Large intestine (tissue), 3 donors: ENCODE measurements around the gene TCF7. TPM values are rescaled to one million over a fixed set of nuclear protein-coding genes. Genes with fewer than 3 reads are reported as not detected.

Experiments
- DNase-seq, 2 donors: peaks; one replicate each; pipeline versions ENCODE4 v3.0.0 to v3.0.0-alpha.2; 2013
- H3K27ac ChIP-seq: one replicate; pipeline ENCODE4 v1.5.1; 2013; ENCODE audit warnings: low read length
- H3K27me3 ChIP-seq: 2 replicates; pipeline ENCODE4 v1.6.1; 2013; ENCODE audit warnings: low read length; ENCODE audit not compliant: control insufficient read depth, insufficient read depth
- H3K36me3 ChIP-seq: 2 replicates; pipeline ENCODE4 v1.6.1; 2013; ENCODE audit warnings: low read length; ENCODE audit not compliant: control insufficient read depth, insufficient read depth
- H3K4me1 ChIP-seq: one replicate; pipeline ENCODE4 v1.6.1; 2013; ENCODE audit warnings: low read length; ENCODE audit not compliant: control insufficient read depth, insufficient read depth
- H3K4me3 ChIP-seq: one replicate; pipeline ENCODE4 v1.5.1; 2013; ENCODE audit warnings: low read length
- H3K9me3 ChIP-seq: one replicate; pipeline ENCODE4 v1.6.1; 2013; ENCODE audit warnings: mild to moderate bottlenecking, low read depth, low read length, moderate library complexity; ENCODE audit not compliant: control insufficient read depth
- WGBS: methylation state at CpG from one replicate; pipeline ENCODE4 v1.1.5; 2013; ENCODE audit warnings: low lambda C conversion rate; ENCODE audit not compliant: insufficient coverage; 5-methylcytosine and 5-hydroxymethylcytosine counted together
- polyA plus RNA-seq: library from polyadenylated mRNA; unstranded; fragments of 120-200 nt; gene quantifications from one replicate; pipeline ENCODE4 v1.2.1, GENCODE V29; 2013

Gene TCF7
- polyA plus RNA-seq, 1 donor = 9.7 TPM

GRCh38 chr5:134113363-134113889 is 1.1 kb upstream of the TCF7 start:
- Histone ChIP-seq H3K9me3 (no peaks in the 10 kb centered on the region), H3K27ac (no peak overlapping the region), H3K36me3 (no peaks in the 10 kb centered on the region), H3K4me1 (peaks cover 9% of the 10 kb centered on the region), H3K4me3 (no peak overlapping the region), H3K27me3 (peaks cover 36% of the 10 kb centered on the region)
- peak in 1 of 2 donors; percentile 31 for DNase-seq
- no CpG with 5 or more reads among the region's 30 CpGs for WGBS

- H3K36me3 ChIP-seq = no peaks in the 10 kb centered on the region
- peak in 1 of 2 donors; percentile 46 for DNase-seq
- peaks cover 9% of the 10 kb centered on the region for H3K4me1 ChIP-seq
- peaks cover 36% of the 10 kb centered on the region for H3K27me3 ChIP-seq
- no CpG with 5 or more reads among the region's 110 CpGs for WGBS
- H3K27ac ChIP-seq = no peak overlapping the region
- peak overlapping the region; percentile 46 for H3K4me3 ChIP-seq
- H3K9me3 ChIP-seq = no peaks in the 10 kb centered on the region
These were observed 665 bp downstream of the TCF7 start for GRCh38 chr5:134114886-134115805.

- Histone ChIP-seq H3K36me3 (no peaks in the 10 kb centered on the region), H3K4me1 (peaks cover 9% of the 10 kb centered on the region), H3K9me3 (no peaks in the 10 kb centered on the region), H3K4me3 (peak overlapping the region; percentile 46), H3K27ac (no peak overlapping the region), H3K27me3 (peaks cover 36% of the 10 kb centered on the region)
- peak in 1 of 2 donors; percentile 29 for DNase-seq
- WGBS = no CpG with 5 or more reads among the region's 13 CpGs
These were observed 1.3 kb downstream of the TCF7 start for GRCh38 chr5:134115806-134116175.

GRCh38 chr5:134116286-134116685 is 1.8 kb downstream of the TCF7 start:
- peaks cover 9% of the 10 kb centered on the region for H3K4me1 ChIP-seq
- no peaks in the 10 kb centered on the region for H3K9me3 ChIP-seq
- WGBS = no CpG with 5 or more reads among the region's 10 CpGs
- H3K4me3 ChIP-seq = no peak overlapping the region
- H3K27me3 ChIP-seq = peaks cover 32% of the 10 kb centered on the region
- DNase-seq = no peak
- no peaks in the 10 kb centered on the region for H3K36me3 ChIP-seq
- no peak overlapping the region for H3K27ac ChIP-seq

GRCh38 chr5:134116789-134117761 is 2.6 kb downstream of the TCF7 start:
- no CpG with 5 or more reads among the region's 12 CpGs for WGBS
- Histone ChIP-seq H3K4me1 (peaks cover 9% of the 10 kb centered on the region), H3K9me3 (no peaks in the 10 kb centered on the region), H3K27me3 (peaks cover 24% of the 10 kb centered on the region), H3K4me3 (no peak overlapping the region), H3K27ac (no peak overlapping the region), H3K36me3 (peaks cover 3% of the 10 kb centered on the region)
- DNase-seq = no peak

- DNase-seq = no peak
- H3K9me3 ChIP-seq = no peaks in the 10 kb centered on the region
- no peak overlapping the region for H3K4me3 ChIP-seq
- H3K4me1 ChIP-seq = peaks cover 8% of the 10 kb centered on the region
- H3K27ac ChIP-seq = no peak overlapping the region
- H3K27me3 ChIP-seq = peaks cover 12% of the 10 kb centered on the region
- H3K36me3 ChIP-seq = peaks cover 3% of the 10 kb centered on the region
- WGBS = no CpG with 5 or more reads among the region's 4 CpGs
These were observed 3.8 kb downstream of the TCF7 start for GRCh38 chr5:134118212-134118835.

GRCh38 chr5:134119720-134120119 is 5.2 kb downstream of the TCF7 start:
- no peaks in the 10 kb centered on the region for H3K4me1 ChIP-seq

GRCh38 chr5:134120386-134121138 is 6.1 kb downstream of the TCF7 start:
- H3K4me1 ChIP-seq = no peaks in the 10 kb centered on the region
- peaks cover 2% of the 10 kb centered on the region for H3K27me3 ChIP-seq
- H3K9me3 ChIP-seq = no peaks in the 10 kb centered on the region
- no peak overlapping the region for H3K27ac ChIP-seq
- WGBS = no CpG with 5 or more reads among the region's 17 CpGs
- DNase-seq = no peak
- H3K4me3 ChIP-seq = no peak overlapping the region
- H3K36me3 ChIP-seq = peaks cover 3% of the 10 kb centered on the region

More at GRCh38 chr5:134119720-134120119, 5.2 kb downstream of the TCF7 start:
- H3K4me3 ChIP-seq = no peak overlapping the region
- peaks cover 2% of the 10 kb centered on the region for H3K27me3 ChIP-seq
- H3K27ac ChIP-seq = no peak overlapping the region
- WGBS = no CpG with 5 or more reads among the region's 12 CpGs
- no peak for DNase-seq
- H3K36me3 ChIP-seq = peaks cover 3% of the 10 kb centered on the region
- H3K9me3 ChIP-seq = no peaks in the 10 kb centered on the region

GRCh38 chr5:134122530-134122929 is 8.0 kb downstream of the TCF7 start:
- Histone ChIP-seq H3K36me3 (peaks cover 4% of the 10 kb centered on the region), H3K27ac (no peak overlapping the region), H3K4me3 (no peak overlapping the region)

More at GRCh38 chr5:134122530-134122929, 8.0 kb downstream of the TCF7 start:
- no peak for DNase-seq
- H3K9me3 ChIP-seq = no peaks in the 10 kb centered on the region
- no peaks in the 10 kb centered on the region for H3K4me1 ChIP-seq
- no peaks in the 10 kb centered on the region for H3K27me3 ChIP-seq
- WGBS = no CpG with 5 or more reads among the region's 3 CpGs
